ENCODE measurements around the gene IFIT1B. TPM values are rescaled to one million over a fixed set of nuclear protein-coding genes. Genes with fewer than 3 reads are reported as not detected.

IFIT1B gene
- total and polyA plus RNA-seq, 9 of the 15 experiments (the other 6 are each of a cell fraction or from before 2014, with no cell fraction given): not detected

- intact Hi-C loops (cut with micrococcal nuclease) (no loop called here), in situ Hi-C loops (cut with MboI) (no loop called here)
- Histone ChIP-seq H3K79me2 (ENCODE audit: control insufficient read depth, insufficient read depth, low read length) (no peaks in the 10 kb centered on the region), H3K36me3 (ENCODE audit: control insufficient read depth, insufficient read depth, low read length) (no peaks in the 10 kb centered on the region), H3K4me1 (replicated peaks in 1 of 2; ENCODE audit: control insufficient read depth in 2 of 2, insufficient read depth in 2 of 2, low read length in 2 of 2) (peaks cover 0 to 18% of the 10 kb centered on the region in 2 experiments; a peak in 2 of 5 replicates), H3K4me2 (ENCODE audit: insufficient read depth, low read length) (no peak overlapping the region), H2AFZ (ENCODE audit: low read depth, low read length) (no peak overlapping the region), H3K27ac (ENCODE audit: extremely low read depth, low read depth, low read length) (no peak overlapping the region), H3K4me3 (no peak overlapping the region), H3K9me1 (ENCODE audit: control insufficient read depth, insufficient read depth, low read length) (no peaks in the 10 kb centered on the region), H4K20me1 (replicated peaks; ENCODE audit: control insufficient read depth, insufficient read depth, low read length) (no peaks in the 10 kb centered on the region), H3K9ac (ENCODE audit: insufficient read depth in 1 of 2, low read depth in 2 of 2, low read length in 2 of 2) (no peak overlapping the region), H3K27me3 (ENCODE audit: control insufficient read depth in 2 of 2, insufficient read depth in 2 of 2, low read length in 2 of 2) (no peaks in the 10 kb centered on the region), H3K9me3 (replicated peaks; ENCODE audit: control insufficient read depth, insufficient read depth, low read depth, low read length) (no peaks in the 10 kb centered on the region)
- WGBS (ENCODE audit: insufficient coverage, low coverage, missing lambda C conversion rate): 25% methylated on average over 1 of the region's 1 CpG
- BruUV-seq (replicated peaks): no TSS peak
- CTCF ChIA-PET (ENCODE audit: low intra/inter-chr PET ratio): no interaction called here
- ATAC-seq (no peak), DNase-seq (ENCODE audit: extremely low read depth in 1 of 4, low spot score in 3 of 4) (no peak), FAIRE-seq (no peak)
- no peak for TF ChIP-seq ZNF717 (CRISPR knock-in tag; IDR thresholded peaks at IDR 0.05)
- no peak for TF ChIP-seq BCLAF1 (IDR thresholded peaks at IDR 0.05; ENCODE audit: borderline replicate concordance in 1 of 2, control insufficient read depth in 1 of 2, low read depth in 2 of 2, low read length in 1 of 2)
- TF ChIP-seq TOE1 (IDR thresholded peaks at IDR 0.05; ENCODE audit: borderline replicate concordance): no peak
- no peak for TF ChIP-seq TOE1 (CRISPR knock-in tag; IDR thresholded peaks at IDR 0.05; ENCODE audit: borderline replicate concordance, low read depth)
- TF ChIP-seq POLR3A (IDR thresholded peaks at IDR 0.05; ENCODE audit: borderline replicate concordance, extremely low read depth, insufficient read depth, insufficient read length): no peak
- TF ChIP-seq ZNF584 (CRISPR knock-in tag; IDR thresholded peaks at IDR 0.05; ENCODE audit: low read depth): no peak
- POLR2A ChIA-PET: no interaction called here
Measured at GRCh38 chr10:89368129-89368528, 9.7 kb upstream of the IFIT1B start.

Data from K562 (cell line).